ENCODE data around the gene RAMACL.

DNA sequence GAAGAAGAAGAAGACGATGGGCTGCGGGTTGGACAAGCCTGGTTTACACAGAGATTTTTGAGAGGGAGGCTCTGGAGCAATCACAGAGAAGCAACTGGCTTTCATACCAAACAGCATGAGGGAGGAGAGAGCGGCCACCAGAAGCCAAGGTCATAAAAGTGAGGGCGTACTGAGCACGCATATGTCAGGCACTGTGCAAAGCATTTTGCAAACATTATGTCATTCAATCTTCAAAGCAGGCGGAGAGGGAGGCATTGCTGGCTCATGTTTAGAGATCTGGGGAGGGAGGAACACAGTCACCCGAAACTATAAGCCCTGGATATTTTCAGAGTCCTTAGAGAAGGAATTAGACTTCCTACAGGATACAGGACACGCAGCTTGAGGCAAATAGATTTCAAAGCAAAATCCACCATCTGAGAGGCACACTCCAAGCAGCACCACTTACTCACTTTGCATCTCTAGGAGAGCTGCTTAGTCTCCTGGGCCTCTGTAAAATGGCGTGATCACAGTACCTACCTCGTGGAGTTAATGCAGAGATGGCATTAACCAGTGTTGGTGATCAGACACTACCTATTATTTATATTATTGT, 24.6 kb downstream of the RAMACL start:
- TF ChIP-seq CTCF (conservative IDR thresholded peaks at IDR 0.05; ENCODE audit: low read depth, low read length) = no peak
- no peak for TF ChIP-seq EZH2 (IDR thresholded peaks at IDR 0.05; ENCODE audit: borderline replicate concordance, low read depth, low read length, poor library complexity, severe bottlenecking)

All from A673 (cell line).